Stimulated activated CD4-positive, alpha-beta T cell treated with anti-CD3 and anti-CD28 coated beads, Interleukin-2, amount 100 ng/mL, for 24 hours (primary cell): ENCODE measurements around the gene TMPRSS13.

Experiments
- DNase-seq, 2 donors: peaks; one replicate each; pipeline ENCODE4 v3.0.0-alpha.2; 2020

Gene TMPRSS13

DNA sequence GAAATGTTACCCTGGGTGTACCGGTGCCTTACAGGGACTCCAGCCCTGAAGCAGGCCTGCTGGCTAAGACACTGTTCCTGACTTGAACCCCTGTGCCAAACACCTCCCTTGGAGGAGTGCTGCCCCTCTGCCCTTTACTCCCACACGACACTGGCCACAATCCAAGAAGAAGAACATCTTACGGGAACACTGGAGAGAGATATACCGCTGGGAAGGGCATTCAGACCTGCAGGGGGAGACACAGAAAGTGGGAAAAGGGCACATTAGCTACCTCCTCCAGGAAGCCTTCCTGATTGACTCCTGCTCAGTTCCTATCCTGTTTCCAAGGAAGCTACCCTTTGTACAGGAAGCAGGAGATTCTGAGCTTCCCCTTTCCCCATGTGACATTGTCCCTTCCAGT, 18.7 kb downstream of the TMPRSS13 start:
- DNase-seq = no peak

DNA sequence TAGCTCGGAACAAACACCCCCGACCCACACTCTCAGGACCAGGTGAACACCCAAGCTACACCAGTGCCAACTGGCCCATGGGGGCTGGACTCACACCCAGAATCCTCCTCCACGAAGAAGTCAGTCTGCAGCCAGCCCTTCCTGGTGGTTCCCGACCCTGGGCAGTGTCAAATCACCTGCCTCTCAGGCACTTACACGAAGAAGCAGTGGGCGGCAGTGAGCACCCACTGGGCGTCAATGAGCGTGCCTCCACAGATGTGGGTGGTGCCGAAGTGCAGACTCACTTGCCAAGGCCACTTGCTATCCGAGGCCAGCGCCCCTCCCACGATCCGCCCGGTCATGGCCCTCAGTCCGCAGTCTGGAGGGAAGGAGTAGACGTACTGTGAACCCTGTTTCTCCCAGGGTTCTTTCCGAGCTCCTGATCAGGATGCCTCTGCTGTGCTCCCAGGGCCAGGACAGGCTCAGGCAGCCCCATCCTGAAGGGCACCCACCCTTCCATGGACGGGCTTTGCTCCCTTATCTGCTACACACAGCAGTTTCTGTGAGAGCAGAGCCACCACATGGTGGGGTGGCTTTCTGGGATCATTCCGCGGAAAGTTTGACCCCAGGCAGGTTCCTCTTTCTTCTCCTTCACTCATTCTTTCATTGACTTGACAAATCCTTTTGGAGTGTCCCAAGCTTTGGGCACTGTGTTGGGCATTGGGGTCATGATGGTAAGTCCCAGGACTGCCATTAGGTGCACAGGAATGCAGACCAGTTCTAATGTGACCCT, 19.4 kb downstream of the TMPRSS13 start:
- no peak for DNase-seq

DNA sequence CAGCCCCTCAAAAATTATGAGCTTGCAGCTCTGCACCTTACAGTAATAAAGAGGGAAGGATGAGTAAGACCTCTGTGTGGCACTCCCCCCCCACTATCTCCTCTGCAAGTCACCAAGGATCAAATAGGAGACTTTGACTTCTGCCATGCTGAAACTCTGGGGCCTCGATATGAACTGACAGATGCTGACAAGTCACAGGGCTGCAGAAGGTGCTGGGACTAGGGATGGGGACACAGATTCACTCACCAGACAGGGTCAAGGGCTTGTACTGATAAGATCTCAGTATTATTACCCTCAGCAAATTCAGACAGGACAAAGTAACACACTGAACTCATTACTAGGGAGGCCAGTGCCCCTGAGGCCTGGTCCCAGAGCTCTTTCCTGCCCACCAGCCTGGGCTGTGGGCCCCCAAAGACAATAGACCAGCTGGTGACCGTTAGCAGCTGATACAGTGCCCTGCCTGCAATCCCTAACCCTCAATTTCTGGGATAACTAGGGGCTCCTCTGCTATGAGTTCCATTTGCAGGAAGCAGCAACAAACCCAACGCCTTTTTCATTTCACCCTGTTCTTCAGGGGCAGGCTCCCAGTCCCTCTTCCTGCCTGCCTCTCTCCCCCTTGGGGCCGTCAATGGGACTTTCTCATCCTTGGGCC, 20.1 kb downstream of the TMPRSS13 start:
- DNase-seq = no peak

DNA sequence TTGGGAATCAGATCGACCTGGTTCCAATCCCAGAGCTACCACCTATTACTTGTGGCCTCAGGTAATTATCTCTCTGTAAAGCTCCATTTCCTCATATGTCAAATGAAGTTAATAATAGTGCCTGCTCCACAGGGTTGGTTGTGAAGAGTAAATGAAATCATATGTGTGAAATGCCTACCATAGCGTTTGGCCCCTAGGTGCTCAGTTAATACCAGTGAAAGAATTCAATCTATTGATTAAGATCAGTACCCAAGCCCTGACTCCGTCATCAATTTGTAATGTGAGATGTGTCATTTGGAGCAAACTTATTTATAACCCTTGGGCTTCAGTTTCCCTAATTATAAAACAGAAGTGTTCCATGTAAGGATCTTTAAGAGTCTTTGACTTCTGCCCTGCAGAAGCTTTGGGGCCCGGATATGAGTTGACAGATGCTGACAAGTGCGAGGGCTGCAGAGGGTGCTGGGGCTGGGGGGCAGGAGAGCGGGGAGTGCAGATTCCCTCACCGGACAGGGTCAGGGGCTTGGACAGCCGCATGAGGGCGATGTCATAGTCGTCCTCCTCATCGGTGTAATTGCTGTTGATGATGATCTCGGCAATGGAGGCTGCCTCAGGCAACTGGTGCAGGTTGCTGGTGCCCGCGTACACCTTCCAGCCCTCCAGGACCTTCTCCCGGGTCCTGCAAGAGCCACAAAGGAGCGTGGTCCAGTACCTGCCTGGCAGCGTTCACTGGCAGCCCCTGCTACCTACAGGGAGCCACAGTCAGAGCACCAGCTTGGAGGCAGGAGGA, 20.9 kb downstream of the TMPRSS13 start:
- DNase-seq = no peak

DNA sequence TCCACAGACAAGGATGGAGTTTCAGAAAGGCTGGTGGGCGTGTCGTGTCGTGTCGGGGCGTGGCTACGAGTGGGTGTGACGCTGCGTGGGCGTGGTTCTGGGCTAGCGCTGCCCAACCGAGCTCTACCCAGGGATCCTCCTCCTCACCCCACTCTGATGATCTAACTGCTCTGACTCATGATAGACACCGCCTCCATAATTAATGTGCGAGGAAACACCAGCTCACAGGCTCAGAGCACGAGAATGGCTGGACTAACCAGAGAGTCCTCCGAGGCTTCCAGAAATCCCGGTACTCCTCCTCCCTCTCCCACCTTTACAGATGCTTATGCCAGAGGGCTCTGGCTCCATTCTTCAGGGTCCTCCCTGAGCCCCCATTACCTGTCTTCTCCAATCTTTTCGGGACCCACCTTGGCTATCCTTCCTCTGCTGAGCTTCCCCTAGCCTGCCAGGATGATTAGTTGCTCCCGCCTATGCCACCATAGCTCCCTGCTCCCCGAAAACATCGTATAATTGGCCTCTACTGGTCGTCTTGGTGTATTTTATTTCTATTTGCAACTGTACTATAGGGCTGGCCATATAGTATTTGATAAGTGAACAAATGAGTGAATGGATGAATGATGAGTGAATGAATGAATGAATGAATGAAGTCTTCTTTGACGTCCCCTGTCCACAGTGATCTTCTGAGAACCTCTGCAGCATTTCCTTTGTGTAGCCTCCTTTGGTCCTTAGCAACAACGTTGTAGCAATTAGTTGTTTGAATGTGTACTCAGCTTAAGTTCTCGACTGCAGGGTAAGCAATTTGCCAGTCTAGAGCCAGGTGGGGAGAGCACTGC, 21.7 kb downstream of the TMPRSS13 start:
- DNase-seq = peak; percentile 62 to 79

DNA sequence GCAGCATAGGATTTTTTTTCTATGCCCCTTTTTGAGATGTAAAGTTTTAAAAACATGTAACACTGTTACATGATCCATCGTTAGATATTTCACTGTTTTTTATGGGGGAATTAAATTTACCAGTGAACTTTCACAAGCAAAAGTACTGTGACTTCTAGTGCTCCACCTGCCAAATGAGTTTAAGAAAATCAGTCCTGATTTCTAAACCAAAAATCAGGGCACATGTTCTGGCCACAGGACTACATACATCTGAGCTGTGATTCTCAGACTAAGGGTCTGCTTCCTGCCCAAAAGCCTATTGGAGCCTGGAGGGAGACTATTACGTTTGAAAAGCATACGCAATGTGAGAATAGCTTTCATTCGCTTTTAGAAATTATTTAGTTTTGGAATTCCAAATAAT, 22.5 kb downstream of the TMPRSS13 start:
- no peak for DNase-seq

DNA sequence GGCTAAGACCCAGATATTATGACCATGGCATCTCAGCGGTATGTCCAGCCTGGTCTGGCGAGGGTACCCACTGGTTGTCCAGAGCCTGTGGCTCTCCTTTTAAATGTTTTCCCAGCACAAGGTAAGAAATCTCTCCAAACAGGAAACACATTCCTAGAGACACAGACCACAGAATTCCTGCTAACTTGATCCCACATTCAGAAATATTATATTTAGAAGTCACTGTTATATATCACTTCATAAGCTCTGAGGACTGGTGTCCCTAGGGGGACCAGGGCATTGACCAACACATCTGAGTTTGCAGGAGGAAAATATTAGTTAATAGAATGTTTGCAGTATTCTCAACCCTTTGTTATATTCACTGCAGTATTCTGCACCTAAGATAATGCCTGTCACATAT, 23.1 kb downstream of the TMPRSS13 start:
- no peak for DNase-seq

DNA sequence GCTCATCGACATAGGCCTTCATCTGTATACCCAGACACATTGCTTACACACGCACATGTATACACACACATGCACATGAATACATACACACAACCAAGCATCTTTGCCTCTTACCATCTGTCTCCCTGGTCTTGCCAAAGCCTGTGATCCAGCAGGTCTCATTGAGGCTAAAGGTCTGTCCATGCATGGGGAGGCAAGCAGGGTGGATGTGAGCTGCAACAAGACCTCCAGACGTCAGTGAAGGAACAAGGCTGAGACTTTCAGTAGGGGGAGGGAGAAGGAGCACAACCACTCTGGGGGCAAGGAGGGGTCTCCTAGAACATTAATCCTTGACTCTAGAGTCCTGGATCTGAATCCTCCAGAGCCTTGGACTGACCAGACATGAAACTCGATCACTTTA, 23.7 kb downstream of the TMPRSS13 start:
- DNase-seq = no peak

DNA sequence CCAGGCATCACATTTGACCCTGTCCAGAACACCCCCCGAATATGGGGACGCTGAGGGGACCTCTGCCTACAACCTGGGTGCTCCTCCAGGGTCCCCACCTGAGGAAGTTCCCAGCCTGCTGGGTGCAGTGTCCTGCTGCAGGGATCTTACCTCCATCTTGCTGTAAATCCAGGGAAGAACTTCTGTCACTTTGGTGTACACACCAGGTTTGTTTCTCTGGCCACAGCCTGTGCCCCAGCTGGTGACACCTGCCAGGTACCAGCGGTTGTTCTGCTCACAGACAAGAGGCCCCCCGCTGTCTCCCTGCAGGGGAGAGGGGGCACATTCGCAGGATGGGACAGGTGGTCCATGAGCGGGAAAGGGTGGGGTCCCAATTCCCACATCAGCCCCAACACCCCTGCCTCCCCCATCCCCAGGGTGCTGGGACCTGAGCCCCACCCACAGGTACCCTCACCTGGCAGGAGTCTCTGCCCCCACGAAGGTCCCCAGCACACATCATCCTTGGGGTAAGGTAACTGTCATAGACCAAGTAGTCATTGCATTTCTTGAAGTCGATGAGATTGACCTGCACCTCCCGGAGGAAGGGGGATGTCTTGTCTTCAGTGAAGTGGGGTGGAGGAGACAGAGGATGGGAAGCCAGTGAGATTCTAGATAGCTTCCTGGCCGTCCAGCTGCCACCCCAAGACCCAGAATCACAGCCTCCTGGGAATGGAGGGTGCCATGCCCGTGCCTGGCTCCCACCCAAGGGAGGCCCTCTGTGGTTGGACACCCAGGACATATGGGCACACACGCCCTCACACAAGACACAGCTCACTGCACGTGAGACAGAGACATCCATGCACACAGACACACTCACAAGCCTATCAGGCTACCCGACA, 25.5 kb downstream of the TMPRSS13 start:
- no peak for DNase-seq

DNA sequence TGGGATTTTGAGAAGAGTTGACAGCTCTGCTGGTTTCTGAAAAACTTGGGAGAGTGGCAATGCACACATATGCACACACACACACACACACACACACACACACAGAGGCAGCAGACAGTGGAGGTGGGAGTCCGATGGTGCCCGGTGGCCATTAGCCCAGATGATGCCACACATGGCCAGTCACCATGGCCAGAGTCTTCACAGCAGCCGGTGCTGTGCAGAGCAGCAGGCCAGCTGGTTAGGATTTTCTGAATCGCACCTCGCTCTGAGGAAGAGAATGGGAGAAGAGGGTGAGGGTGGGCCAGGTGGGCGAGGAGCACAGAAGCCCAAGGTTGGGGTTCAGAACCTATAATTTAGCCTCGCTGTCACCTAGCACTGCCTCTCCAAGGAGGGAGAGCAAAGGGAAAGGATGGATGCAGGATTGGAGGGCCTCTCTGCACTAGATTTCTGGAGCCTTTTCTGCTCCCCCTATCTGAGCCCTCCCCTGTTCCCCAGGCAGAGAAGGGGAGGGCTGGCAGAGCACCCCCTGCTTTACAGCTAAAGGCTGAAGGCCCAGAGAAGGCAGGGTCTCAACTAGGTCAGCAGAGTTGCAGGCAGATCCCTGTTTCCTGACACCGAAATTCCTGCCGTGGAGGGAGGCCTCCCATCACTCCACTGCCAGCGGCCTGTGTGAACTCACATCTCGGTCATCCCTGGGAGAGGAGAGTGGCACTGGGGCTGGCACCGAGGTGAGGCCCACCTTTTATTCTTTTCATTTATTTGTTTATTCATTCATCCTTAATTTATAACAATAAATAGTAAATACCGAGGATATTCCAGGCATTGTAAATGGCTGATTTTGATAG, 27.0 kb downstream of the TMPRSS13 start:
- DNase-seq = no peak

DNA sequence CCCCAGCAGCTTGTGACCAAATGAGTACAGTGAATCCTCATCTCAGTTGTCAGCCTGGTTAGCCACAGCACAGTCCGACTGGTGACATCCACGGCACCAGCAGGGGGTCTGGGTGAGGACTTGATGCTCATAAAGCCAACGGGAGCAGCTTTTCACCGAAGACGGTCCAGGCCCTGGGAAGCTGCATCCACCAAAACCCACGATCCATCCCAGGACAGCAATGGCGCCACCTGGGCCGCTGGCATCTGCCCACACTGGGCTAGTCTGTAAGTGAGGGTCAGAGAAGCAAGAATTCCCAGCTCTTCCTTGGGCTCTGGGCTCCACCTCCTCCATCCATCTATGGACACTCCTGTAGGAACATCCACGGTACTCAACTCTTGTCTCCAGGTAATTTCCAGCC, 27.6 kb downstream of the TMPRSS13 start:
- no peak for DNase-seq

DNA sequence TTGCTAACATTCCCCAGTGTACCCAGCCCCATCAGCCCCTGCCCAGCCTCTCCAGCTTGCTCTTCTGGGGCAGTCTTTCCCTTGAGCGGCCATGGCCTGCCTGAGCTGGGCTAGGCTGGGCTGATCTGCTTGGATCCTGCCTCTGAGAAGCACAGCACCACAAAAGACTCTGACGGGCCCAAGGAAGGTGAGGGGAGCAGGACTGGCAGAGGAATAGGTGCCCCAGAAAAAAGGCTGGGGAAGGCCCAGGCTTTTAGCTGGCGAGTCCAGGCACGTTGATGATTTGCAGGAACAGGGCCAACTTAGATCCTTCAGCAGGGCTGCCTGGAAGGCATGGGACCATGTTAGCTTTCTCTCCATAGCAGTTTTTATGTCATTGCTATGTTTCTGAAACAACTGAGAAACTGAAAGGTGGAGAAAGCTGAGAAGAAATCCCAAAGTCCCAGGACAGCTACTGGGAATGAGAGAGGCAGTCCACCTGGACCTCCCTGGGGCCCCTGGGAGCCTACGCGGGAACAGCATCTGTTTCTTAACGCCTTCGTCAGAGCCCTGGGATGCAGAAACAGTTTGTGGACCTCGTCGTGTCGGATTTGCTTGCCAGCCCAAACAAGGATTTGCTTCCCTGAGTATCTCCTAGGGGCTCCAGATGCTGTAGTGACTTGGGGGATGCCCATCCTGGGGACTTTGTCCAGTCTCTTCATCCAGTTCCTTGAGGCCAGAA, 28.3 kb downstream of the TMPRSS13 start:
- DNase-seq = no peak

DNA sequence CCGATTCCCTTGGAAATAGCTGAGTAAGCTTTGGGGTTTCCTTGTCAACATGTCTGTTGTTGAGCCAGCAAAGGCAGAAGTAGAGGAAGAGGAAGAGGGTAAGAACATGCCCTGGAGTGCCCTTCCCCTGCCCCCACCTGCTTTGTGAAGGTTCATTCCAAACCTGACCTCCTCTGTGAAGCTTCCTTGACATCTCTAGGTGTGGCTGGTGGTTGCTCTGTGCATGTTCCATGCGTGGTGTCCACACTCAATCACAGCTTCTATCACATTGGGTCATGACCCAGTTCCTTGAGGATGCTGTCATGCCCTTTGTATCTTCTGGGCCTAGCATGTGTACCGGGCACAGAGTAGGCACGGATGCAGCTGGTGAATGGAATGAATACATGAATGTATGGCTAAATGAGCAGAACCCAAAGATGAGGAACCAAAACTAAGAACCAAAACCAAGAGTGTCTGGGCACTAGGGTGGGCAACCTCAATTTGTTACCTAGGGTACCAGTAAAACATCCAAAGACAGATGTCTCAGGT, 29.0 kb downstream of the TMPRSS13 start:
- DNase-seq = no peak

DNA sequence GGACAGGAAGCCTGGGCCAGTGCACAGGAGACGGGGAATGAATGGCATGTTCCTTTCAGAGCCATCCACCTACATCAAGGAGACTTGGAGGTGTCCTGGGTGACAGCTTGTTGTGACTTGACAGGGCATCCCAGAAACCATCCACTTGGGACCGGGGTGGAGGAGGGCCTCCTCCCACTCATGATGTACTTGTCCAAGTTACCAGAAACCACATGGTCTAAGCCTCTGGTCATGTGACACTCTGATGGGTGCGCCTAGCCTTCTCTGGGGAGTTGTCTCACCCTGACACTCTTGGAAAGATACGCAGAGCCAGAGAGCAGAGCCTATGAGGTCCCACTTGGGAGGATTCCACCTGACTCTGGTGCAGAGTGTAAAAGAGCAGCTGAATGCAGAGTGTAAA, 31.1 kb downstream of the TMPRSS13 start:
- no peak for DNase-seq

DNA sequence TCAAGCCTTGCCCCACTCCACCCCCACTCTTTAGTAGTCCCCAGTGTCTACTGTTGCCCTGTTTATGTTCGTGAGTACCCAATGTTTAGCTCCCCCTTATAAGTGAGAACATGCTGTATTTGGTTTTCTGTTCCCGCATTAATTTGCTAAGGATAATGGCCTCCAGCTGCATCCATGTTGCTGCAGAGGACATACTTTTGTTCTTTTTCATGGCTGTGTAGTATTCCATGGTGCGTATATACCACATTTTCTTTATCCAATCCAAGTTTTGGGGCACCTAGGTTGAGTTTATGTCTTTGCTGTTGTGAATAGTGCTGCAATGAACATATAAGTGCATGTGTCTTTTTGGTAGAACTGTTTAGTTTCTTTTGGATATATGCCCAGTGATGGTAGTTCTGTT, 36.6 kb downstream of the TMPRSS13 start:
- no peak for DNase-seq

DNA sequence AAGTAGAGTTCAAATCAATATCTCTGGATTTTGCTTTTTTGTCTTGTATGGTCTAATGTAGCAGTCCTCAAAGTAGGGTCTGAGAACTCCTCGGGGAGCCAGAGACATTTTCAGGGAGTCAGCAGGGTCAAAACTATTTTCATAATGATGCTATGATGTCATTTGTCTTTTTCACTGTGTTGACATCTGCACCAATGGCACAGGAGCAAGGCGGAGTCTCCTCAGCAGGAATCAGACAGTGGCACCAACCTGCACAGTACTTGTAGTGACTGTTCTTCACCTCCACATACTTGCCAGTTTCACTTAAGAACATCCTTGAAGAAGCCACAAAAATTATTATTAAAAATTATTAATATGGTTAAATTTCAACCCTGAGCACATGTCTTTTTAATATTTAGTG, 37.8 kb downstream of the TMPRSS13 start:
- DNase-seq = no peak

DNA sequence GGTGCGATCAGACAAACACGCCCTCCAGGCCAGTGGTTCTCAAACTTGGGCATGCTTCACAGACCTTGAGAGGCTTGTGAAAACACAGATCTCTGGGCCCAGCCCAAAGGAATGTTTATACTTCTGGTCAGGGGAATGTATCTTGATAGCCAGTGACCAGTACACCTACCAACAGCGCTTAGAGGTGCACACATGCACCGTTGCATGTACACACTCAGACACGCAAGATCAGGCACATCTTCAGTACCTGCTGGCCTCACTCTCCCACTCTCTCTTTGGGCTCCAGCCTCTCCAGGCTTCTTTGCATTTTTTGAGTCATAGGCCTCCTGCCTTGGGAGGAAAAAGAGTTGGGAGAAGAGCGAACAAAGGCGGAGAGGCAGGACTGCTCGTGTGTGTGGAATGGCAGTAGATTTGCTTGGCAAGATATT, 41.0 kb downstream of the TMPRSS13 start:
- no peak for DNase-seq

DNA sequence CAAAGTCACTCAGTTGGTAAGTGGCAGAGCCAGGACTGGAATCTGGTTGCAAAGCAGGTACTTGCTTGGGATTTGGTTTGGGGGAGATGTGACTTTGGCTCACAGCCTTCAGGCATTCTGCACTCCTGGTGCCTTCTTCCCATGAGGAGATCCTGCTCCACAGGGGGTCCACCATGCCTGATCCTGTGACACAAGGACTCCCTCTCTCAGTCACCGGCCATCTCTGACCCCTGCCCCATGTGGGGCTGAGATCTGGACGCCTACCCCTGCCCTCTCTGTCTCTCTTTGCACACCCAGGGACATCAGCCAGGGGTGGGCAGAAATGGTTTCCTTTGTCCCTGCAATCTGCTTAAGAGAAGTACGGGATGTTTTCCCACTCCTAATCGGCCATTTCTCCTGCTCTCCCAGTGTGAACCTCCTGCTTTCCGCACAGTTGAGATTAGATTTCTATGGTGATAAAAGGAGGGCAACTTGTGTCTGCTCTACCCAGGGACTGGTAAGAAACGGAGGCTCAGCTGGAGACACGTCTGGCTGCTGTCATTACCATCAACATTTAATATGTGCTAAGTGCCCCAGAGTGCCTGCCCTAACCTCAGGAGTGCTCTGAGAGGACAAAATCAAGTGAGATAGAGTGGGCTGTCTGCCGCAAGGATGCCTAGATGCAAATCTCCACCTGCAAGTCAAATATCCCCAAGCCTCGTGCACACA, 41.6 kb downstream of the TMPRSS13 start:
- DNase-seq = no peak

DNA sequence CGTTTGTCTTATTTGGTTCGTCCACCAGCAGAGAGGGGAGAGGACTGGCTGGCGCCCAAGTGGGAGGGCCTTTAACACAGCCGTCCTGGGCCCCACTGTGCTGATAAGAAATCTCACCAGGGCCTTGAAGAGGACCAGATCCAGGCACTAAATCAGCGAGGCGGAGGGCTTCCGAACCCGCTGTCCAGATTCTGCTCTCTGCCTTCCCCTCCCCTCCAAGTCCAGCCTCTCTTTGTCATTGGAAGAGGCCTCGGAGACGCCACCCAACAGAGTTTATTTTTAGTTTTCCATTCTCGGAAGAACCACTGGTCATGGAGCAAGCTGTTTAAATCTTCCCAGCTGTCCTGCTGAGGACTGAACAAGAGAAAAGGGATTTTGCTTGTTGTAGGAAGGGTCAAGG, 43.4 kb downstream of the TMPRSS13 start:
- no peak for DNase-seq
